GM08714 (cell line): ENCODE measurements around the gene AGBL5.
A peak's percentile ranks its signal among the peaks of the same experiment; 100 is the strongest.

Experiments used
- H3K4me3 ChIP-seq: fragments of 200-500 bp; sonication (Bioruptor generic); 2 replicates; pipeline ENCODE4 v1.5.1; 2014; ENCODE audit warnings: mild to moderate bottlenecking, low read length, inconsistent platforms
- ZNF274 ChIP-seq: IDR thresholded peaks from 2 replicates; pipeline ENCODE4 v1.6.1; 2012; ENCODE audit warnings: mild to moderate bottlenecking, low read depth, low read length

The AGBL5 gene

DNA sequence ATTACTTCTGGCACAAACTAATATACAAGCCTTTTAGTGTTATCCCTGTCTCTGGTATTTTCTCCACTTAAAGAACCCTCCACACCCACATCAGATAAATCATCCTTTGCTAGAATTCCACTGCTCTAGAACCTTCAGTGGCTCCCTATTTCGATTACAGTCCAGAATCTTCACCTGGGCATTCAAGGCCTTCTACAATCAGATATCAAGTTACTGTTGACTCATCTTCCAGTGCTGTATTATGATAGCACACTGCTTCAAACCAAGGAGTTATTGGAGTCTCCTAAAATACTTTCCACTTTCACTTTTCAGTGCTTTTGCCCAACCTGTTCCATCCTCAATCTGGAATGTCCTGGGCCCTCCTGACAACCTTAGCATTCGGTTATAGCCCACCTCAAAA, 64.1 kb downstream of the AGBL5 start:
- TF ChIP-seq ZNF274, result no peak
- no peak overlapping the region for H3K4me3 ChIP-seq

- no peak overlapping the region for H3K4me3 ChIP-seq
These were observed 66.6 kb downstream of the AGBL5 start for GRCh38 chr2:27117995-27118524.

GRCh38 chr2:27118525-27119329, 67.3 kb downstream of the AGBL5 start, which contains the start of gene CGREF1:
CGREF1 (minus strand) TSS chr2:27119128; CDS start chr2:27104366, 14,762 bp downstream.
- no peak for TF ChIP-seq ZNF274
- peak within 1 kb of the TSS; percentile 7; the same call in 1 of the 2 replicates for H3K4me3 ChIP-seq

More at GRCh38 chr2:27117995-27118524, 66.6 kb downstream of the AGBL5 start:
- no peak for TF ChIP-seq ZNF274

DNA sequence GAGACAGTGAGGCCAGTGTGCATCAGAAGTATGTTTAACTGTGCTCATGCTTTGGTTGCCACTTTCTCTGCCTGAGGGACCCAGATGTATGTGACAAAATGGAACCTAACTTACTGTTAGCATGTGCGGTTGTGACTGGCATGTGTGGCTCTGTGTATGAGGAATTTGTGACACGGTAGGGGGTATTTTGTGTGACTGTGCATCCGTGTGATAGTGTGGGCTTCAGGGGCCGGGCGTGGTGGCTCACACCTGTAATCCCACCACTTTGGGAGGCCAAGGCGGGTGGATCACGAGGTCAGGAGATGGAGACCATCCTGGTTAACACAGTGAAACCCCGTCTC, 67.8 kb downstream of the AGBL5 start:
- peak overlapping the region; percentile 7; the same call in 1 of the 2 replicates for H3K4me3 ChIP-seq
